NOMO-1 treated with DMSO at 0.1 percent for 48 hours (cell line): ENCODE data around the gene APOOL.
"Not testable (repeated sequence)": the region's sequence is repeated elsewhere in the genome, so short reads cannot be mapped to it uniquely, and the experiment has no call there.

ENCODE experiments used
- DNase-seq: peaks from one replicate; lab custom pipeline; 2025; ENCODE audit not compliant: unreplicated experiment; lab: John Stamatoyannopoulos, UW

Gene APOOL, protein sequence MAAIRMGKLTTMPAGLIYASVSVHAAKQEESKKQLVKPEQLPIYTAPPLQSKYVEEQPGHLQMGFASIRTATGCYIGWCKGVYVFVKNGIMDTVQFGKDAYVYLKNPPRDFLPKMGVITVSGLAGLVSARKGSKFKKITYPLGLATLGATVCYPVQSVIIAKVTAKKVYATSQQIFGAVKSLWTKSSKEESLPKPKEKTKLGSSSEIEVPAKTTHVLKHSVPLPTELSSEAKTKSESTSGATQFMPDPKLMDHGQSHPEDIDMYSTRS

DNA sequence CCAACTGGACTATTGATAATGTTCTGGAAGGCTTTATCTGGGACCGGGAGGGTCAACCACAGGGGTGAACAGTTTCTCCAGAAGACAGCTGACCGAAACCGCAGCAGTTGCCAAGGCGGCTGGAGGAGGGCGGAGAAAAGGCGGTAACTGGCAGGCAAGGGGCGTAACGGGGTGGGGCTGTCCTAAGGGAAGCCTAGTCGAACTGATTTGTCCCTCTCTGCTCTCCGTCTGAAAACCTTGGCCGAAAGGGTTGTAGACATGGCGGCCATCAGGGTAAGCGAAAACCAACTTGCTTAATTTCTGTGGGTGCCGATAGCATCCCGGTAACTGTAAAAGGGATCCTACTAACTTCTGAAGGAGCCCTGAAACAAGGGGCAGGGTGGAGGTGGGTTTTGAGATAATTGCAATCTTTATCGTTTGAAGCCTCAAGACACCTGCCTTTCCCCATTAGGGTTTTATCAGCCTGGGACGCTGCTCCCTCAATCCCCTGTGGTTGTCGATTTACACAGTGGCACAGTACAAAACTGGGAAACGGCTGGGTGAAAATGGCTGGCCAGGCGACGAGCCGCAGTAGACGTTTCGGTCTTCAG lies at the start of gene APOOL:
TSS of gene APOOL (plus strand) at position 223 of the 590 bp plus-strand sequence. CDS start at position 259, 36 bp downstream.
- peak; percentile 88 for DNase-seq

DNA sequence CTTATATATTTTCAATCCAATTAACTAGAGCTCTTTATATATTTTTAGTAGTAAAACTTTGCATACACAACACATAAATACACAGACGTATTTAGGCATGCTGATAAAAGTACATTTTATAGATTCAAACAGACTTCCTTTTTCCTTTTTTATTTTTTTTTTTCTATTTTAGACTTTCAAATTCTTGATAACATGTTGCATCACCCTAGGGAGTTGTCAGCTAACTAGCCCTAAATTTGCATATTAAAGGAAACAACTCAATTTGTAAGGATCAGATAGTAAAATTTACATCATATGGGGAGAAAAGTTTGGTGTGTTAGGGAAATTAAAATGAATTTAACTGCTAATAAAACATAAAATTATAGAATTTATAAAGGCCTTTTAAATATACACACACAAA lies 47.4 kb upstream of the APOOL start:
- DNase-seq = no peak

DNA sequence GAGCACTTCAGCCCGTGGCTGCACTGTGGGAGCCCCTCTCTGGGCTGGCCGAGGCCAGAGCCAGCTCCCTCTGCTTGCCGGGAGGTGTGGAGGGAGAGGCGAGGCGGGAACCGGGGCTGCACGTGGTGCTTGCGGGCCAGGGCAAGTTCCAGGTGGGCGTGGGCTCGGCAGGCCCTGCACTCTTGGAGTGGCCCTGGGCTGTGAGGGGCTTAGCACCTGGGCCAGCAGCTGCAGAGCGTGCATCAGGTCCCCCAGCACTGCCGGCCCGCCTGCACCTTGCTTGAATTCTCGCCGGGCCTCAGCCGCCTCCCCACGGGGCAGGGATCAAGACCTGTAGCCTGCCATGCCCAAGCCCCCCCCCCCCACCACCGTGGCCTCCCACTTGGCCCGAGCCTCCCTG lies 28.9 kb upstream of the APOOL start:
- no peak for DNase-seq

DNA sequence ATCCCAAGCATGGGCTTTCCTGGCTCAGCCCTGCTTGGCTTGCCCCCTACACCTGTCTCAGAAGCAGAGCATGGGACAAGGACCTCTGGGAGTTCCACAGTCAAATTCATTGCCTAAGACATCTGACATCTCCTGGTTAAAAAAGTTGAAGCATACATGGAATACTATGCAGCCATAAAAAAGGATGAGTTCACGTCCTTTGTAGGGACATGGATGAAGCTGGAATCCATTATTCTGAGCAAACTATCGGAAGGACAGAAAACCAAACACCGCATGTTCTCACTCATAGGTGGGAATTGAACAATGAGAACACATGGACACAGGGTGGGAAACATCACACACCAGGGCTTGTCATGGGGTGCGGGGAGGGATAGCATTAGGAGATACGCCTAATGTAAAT lies 11.9 kb upstream of the APOOL start:
- DNase-seq = not testable (repeated sequence)

DNA sequence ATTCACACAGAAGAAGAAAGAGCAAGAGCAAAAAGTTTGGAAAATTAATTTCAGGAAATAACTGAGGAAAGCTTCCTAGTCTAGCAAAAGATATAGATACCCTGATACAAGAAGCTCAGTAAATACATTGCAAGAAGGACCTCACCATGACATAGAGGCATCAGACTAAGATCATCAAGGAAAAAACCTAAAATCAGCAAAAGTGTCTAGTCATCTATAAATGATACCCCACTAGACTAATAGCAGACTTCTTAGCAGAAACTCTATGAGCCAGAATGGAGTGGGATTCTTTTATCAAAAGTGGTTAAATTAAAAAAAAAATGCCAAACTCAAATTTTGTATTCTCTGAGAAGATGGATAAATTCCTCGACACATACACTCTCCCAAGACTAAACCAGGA lies 10.5 kb upstream of the APOOL start:
- no peak for DNase-seq

DNA sequence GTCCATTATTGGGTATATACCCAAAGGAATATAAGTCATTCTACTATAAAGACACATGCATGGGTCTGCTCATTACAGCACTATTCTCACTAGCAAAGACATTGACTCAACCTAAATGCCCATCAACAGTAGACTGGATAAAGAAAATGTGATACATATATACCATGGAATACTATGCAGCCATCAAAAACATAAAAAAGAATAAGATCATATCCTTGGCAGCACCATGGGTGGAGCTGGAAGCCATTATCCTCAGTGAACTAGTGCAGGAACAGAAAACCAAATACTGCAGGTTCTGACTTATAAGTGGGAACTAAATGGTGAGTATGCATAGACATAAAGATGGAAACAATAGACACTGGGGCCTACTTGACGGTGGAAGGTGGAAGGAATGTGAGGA lies 2.3 kb upstream of the APOOL start:
- DNase-seq = no peak

DNA sequence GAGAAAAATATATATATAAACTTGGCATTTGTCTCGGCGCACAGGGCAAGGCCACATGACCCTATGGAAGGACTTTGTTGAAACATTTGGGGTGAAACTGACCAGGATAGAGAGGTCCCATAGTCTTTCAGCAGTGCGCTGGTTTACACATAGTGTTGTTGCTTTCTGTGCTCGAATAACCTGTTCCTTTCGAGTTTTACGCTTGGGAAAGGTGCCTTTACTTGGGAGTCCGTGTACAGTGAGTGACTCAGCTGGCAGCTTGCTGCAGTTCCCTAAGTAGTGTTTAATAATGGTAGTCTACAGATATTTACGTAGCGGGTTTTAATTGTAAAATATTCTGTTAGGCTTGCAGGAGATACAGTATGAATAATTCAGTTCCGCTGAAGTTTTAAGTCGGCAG lies 578 bp downstream of the APOOL start:
- DNase-seq = no peak

DNA sequence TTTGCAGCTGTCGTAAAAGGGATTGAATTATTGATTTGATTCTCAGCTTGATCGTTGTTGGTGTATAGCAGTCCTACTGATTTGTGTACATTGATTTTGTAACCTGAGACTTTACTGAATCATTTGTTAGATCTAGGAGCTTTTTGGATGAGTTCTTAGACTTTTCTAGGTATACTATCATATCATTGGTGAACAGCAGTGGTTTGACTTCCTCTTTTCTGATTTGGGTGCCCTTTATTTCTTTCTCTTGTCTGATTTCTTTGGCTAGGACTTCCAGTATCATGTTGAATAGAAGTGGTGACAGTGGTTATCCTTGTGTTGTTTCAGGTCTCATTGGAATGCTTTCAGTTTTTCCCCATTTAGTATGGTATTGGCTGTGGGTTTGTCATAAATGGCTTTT lies 8.4 kb downstream of the APOOL start:
- DNase-seq = no peak

DNA sequence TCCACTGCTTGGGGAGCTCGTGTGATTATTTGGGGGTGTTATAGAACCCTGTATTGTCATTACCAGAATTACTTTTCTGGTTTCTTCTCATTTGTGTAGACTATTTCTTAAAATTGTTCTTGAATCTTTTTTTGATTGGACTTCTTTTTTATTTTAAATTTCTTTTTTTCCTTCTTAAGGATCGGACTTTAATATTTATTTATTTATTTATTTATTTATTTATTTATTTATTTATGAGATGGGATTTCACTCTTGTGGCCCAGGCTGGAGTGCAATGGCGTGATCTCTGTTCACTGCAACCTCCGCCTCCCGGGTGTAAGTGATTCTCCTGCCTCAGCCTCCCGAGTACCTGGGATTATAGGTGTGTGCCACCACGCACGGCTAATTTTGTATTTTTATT lies 11.7 kb downstream of the APOOL start:
- not testable (repeated sequence) for DNase-seq

DNA sequence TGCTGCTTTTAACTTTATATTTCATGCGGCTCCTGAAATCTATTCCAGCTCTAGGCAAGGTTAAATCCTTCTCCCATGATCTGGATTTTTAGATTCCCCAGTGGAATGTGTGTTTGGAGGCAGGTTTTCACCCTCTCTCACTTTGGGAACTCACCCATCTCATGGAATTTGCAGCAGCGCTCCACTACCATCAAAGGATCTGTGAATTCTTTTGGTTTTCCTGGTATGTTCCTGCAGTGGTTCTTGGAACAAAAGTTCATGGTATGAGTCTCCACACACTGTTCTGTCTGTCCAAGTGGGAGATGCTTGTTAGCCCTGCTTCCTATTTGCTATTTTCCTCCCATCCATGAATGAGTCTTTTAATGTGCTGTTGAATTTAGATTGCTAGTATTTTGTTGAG lies 14.0 kb downstream of the APOOL start:
- no peak for DNase-seq

DNA sequence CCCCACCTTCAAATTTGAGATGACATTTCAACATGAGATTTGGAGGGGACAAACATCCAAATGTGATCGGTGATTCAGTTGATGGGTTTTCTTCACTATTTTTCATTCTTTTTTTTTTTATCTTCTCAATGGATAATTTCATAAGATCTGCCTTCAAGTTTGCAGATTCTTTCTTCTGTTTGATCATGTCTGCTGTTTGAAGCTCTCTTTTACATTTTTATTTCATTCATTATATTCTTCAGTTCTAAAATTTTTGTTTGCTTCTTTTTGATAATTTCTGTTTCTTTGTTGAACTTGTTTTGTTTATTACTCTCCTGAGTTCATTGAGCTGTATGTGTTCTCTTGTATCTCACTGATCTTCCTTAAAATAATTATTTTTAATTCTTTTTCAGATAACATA lies 14.8 kb downstream of the APOOL start:
- DNase-seq = no peak

DNA sequence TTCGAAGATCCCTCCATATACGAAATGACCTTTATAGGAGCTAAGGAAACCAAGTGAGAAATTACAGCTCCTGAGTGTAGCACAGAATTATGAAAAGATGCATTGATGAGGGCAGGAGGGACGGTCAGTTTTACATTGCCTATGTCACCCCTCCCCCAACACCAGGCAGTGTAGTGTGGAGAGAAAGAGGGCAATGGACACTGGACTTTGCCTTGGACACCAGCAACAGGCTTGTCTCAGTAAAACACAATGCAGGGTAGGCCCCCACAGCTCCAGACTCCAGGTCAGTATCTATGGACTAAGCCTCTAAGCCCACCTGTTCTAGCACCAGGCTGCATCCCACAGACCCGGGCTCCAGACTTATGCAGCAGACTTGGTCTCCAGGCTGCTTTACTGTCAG lies 16.5 kb downstream of the APOOL start:
- DNase-seq = no peak

DNA sequence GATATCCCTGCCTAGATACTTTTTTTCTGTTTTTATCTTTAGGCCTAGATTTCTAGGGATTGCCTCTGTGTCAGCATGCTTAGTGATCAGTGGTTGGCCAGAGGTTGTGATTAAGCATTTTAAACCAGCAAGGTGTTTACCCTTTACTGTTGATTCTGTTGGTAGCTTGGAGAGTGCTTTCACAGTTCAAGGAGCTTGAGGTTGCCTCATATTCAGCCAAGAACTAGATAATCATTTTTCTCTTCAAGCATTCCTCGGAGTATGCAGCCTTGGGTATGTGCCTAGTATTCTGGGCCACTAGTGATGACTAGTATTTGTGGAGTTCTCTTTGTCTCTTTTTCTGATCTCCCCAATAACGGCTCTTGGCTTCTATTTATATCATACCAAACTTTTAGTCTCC lies 20.4 kb downstream of the APOOL start:
- no peak for DNase-seq

DNA sequence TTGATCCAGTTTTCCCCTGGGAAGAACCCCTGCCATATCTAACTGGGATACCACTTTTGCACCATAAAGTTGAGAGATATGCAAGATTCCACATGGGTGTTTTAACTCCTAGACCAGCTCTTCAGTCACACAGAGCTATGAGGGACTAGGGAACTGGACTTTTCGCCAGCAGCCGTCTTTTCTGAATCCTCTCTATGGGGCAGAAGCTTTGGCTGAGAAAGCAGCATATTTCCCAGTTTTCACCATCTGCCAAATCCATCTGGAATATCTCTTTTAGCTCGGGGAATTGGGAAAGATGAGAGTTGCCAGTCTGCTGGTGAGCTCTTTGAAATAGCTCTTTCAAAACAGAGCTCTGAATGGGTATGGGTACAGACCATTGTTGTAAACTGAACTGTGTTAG lies 20.9 kb downstream of the APOOL start:
- no peak for DNase-seq

DNA sequence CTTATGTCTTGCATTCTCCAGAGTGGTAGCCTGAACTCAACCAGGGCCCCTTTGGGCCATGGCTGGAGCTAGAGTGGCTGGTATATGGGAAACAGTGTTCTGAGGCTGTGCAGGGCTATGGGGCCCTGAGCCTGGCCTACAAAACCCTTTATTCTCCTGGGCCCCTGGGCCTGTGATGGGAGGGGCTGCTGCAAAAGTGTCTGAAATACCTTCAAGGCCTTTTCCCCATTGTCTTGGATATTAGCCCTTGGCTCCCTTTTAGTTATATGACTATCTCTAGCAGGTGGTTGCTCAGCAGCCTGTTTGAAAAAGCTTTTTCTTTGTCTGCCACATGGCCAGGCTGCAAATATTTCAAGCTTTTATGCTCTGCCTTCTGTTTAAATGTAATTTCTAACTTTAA lies 22.5 kb downstream of the APOOL start:
- no peak for DNase-seq

DNA sequence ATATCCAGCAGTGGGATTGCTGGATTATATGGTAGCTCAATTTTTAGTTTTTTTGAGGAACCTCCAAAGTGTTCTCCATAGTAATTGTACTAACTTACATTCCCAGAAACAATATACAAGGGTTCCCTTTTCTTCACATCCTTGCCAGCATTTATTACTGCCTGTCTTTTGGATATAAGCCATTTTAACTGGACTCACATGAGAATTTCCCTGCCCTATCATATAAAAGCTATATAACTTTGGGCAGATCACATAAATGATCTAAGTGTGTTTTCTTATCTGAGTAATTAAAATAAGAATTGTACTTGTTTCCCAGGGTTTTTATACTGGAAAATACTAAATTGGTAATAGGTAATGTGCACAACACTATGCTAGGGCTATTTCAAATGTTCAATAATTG lies 25.4 kb downstream of the APOOL start:
- DNase-seq = no peak

DNA sequence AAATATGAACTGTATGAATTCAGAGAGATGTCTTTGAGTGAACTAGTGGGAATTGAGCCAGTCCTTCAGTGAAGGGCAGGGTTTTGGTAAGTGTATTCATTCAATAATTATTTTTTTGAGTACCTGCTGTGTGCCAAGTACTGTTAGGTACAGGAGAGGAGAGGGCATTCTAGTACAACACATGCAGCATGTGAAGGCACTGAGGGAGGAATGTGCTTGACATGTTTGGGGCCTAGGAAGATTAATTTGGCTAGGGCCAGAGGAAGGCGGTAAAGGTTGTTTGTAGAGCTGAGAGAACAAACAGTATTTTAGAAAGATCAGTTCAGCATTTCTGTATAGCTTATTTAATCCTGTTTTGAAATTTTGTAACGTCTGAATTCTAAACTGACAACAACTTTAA lies 27.8 kb downstream of the APOOL start:
- DNase-seq = no peak

DNA sequence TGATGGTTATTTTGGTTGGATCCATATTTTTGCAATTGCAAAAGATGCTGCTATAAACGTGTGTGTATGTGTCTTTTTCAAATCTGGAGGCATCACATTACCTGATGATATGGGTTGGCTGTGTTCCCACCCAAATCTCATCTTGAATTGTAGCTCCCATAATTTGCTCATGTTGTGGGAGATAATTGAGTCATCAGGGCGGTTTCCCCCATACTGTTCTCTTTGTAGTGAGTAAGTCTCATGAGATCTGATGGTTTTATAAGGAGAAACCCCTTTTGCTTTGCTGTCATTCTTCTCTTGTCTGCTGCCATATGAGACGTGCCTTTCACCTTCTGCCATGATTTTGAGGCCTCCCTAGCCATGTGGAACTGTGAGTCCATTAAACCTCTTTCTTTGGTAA lies 33.4 kb downstream of the APOOL start:
- no peak for DNase-seq

DNA sequence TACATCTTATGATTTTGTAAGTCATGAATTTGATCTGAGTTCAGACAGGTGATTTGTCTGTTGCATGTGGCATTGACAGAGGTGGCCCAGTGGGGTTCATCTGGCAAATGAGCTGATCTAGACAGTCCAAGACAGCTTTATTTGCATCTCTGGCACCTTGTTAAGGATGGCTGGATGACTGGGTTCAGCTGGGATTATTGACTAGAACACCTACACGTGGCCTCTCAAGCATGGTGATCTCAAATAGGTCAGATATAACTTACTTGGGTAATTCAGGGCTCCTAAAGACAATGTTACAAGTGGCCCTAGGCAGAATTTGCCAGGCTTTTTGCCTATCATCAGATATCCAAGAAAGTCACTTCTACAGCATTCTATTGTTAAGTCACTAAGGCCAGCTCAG lies 48.0 kb downstream of the APOOL start:
- no peak for DNase-seq

DNA sequence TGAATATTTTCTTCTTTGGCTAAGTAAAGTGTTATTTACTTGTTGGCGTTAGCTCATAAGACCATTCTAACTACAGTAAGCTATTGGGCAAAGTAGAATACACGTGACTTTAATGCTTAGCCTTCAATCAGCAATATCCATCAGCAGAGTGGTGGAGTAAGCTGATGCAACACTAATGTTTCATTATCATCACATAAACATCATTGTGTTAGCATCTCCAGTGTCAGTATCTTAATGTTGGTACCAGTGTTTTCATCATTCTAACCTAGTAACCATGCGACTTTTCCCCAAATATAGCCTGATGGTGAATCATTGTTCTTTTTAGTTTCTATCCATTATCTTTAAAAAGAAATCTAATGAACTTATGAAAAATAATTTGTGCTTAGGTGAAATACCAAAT lies 48.5 kb downstream of the APOOL start:
- DNase-seq = no peak

DNA sequence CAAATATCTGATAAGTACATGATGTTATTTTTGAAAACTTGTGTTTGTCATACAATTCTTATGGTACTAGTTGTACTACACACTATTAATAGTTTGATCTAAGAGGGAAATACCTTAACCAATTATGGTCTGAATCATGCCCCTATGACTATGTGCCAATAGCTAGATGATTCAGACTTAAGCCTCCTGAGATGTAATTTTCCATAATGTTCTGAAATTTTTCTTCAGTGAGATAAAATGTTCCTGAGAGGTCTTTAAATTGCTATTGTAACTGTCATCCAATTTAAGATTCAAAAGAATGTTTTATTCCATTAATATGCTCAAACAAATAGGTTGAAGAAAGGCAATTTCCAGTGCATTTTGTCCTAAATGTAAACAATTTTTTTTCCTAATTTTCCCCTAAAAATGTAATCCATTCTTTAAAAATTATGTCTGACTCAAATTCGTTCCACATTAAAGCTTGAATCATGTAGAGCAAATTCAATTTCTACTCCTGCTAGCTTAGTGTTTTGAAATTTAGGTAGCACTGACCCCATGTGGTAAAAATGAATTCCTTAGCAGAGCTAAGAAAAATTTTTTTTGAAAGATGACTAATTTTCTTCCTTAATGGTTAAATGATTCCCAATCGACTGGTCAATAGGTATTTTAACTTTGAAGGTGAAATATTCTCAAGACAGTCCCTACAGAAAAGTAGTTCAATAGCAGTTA lies 49.1 kb downstream of the APOOL start:
- DNase-seq = peak; percentile 2

DNA sequence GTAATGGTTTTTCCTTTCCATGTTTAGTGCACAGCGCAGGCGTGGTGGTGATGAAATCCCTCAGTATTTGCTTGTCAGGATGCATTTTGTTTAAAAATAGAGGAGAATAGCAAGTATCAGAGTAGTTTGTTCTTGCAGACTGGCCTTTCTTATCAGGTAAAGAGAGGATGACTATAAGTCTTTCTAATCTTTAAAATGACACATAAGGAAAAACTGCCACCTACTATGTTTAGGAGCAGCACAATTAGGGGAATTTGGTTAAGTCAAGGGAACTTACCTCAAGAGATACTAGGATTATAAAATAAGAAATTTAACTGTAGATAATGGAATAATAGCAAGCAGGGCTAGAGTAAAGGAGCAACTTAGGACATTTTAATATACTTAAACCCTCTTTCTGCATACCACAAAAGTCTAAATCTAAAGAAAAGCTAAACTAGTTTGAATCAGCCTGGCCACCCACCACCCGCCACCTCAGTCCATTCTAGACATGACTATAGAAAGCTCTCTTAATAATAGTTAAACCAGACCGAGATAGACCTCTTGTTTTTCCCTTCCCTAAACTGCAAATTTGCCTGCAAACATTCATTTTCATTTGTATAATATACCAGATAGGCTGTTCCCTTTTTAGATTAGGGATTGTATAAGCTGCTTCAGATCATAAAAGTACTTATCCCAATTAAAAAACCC lies 62.0 kb downstream of the APOOL start:
- DNase-seq = no peak
